Measurements from ENCODE around the gene PLXNC1.
A peak's percentile ranks its signal among the peaks of the same experiment; 100 is the strongest.

PLXNC1 gene

DNA sequence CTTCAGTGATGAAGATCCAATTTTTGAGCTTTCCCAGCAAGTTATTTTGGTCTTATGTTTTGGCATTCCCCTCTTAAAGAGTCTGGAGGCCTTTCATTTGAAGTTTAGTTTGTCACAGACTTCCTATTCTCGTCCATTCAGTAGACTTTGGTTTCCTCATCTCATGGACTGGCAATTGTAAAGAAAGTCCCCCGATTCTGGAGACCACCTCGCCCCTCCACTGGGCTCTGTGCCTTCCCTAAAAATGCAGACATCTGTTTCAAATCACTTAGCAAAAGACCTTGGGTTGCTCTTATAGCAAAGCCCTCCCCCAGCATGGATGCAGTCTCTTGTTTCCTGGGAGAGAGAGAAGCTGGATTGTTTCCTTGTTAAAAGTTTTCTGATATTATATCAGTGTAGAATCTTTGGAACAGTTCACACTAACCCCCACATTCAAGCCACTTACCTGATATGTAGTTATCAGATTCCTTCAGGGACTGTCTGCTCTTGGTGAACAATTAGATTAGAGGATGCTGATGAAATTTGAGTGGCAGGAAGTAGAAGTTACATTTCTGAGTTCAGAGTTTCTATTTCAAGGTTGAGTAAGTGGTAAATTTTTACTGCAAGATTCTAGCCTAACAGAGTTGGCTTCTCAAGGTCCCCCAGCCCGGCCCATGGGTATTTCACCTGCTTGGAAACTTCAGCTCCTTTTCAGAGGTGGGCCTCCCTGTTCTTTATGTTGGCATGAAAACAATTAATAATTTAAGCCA, 56.3 kb downstream of the PLXNC1 start:
- no peak for DNase-seq (ENCODE audit: low read depth in 2 of 2)

DNA sequence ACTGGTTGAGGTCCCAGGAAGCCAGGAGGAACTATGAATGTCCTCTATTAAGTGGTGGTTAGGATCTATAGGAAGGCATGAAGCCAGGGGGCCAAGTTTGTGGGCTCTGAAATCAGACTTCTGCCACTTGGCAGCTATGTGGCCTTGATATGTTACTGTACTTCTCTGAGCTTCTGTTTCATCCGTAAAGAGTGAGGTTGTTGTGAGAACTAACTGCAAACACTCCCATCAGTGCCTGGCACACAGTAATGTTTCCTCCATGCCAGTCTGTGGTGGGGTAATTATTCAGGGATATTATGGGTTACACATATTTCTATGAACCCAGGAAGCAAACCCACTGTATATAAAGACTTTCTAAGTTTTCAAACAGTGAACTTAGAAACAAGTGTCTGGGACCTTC, 57.4 kb downstream of the PLXNC1 start:
- no peak for DNase-seq (ENCODE audit: low read depth in 2 of 2)

DNA sequence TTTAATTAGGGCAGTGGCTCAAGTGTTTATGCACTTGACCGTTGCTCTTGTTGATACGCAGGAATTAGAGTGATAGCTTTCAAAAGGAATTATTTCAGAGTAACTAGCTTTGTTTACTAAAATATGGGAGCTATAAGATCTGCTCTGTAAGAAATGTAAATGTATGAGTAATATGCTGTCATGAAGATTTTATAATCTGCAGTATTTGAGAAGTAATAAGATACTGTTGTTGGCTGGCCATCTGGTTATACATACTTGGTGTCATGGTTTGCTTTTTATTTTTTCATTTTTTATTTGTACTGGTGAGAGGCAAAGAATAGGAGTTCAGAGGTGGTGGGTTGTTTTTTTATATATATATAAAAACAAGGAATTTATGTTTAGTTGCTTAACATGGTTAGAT, 58.5 kb downstream of the PLXNC1 start:
- no peak for DNase-seq (ENCODE audit: low read depth in 2 of 2)

DNA sequence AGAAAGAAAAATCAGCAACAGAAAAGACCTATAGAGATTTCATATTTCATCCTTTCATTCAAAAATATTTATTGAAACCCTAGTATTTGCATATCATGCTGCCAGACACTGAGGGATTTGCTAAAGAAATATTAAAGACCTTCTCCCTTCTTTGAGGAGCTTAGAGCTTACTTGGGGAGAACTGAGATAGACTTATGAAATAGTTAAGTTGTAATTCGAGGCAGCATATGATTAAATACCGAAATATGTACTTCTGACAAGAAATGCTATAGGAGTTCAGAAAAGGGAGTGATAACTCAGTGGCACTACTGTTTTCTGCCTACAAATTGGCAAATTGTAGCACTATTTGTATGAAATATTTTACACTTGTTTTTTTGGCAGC, 59.1 kb downstream of the PLXNC1 start:
- DNase-seq (ENCODE audit: low read depth in 2 of 2), result peak in 1 of 2 experiments; percentile 8

DNA sequence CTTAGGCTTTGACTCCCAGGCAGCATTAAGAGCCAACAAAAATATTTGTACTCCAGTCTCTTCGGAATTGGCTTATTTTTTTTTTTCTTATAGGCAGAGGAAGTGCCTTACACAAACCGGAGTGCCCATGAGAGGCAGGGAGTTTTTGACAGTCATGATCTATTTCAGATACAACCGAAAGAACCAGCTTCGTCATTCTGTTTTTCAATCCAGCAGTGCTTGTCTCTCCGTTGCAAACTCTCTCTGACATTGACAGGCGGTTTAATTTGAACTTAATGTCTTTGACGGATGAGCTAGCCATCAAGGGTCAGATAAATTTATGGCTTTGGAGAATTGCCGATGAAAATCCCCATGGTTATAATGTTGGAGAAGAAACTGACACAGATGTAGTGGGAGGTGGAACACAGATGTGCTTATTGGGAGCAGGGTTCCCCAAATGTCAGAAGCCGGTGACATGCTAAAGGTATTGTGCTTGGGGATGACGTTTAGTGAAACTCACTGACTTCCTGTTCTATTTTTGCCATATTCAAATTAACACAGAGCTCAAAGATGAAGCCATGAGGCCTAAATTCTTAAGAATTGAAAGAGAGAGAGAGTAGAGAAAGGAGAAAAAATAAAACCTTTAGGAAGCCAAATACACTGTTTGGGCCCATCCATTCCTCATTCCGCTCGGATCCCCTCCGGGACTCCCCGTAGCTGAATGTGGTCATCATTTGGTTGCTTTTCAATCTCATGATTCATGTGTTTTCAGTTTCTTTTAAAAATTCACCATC, 59.7 kb downstream of the PLXNC1 start:
- DNase-seq (ENCODE audit: low read depth in 2 of 2), result no peak

DNA sequence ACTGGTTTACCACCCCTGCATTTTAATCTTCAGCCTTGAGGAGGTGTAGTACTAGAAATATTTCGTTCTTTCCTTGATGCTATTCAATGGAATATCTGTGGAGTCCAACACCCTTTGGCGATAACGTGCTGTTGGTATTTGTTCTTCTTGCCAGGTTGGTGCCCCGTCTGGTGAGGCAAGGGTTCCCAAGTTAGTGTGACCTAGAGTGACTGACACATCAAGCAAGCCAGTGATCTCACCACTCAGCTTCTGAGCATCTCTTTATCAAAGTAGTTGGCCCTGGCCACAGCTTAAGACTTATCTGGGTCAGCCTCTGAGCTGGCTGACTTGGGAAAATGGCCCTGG, 60.2 kb downstream of the PLXNC1 start:
- DNase-seq (ENCODE audit: low read depth in 2 of 2), result no peak

DNA sequence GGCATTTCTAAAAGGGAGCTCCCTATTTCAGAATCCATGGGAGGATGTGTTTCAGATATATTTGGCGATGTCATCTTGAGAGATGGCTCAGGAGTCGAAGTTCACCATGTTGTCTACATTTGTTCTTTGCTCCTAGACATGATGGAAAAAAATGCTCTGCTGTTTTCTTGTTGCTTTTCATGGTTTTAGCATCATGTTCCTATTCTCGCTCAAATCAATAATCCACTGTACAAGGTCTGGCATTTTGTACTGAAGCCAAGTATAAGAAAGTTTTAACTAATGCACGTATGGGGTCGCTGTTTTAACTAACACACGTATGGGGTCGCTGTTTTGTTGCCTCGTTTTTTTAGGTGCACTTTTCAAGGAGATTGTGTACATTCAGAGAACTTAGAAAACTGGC, 60.9 kb downstream of the PLXNC1 start:
- DNase-seq (ENCODE audit: low read depth in 2 of 2), result no peak

- DNase-seq (ENCODE audit: low read depth in 2 of 2), result no peak
These were observed 62.6 kb downstream of the PLXNC1 start for GRCh38 chr12:94211021-94211420.

GRCh38 chr12:94218233-94218632, 69.9 kb downstream of the PLXNC1 start:
- DNase-seq (ENCODE audit: low read depth in 2 of 2), result no peak

- DNase-seq (ENCODE audit: low read depth in 2 of 2), result no peak
These were observed 71.4 kb downstream of the PLXNC1 start for GRCh38 chr12:94219622-94220302.

DNA sequence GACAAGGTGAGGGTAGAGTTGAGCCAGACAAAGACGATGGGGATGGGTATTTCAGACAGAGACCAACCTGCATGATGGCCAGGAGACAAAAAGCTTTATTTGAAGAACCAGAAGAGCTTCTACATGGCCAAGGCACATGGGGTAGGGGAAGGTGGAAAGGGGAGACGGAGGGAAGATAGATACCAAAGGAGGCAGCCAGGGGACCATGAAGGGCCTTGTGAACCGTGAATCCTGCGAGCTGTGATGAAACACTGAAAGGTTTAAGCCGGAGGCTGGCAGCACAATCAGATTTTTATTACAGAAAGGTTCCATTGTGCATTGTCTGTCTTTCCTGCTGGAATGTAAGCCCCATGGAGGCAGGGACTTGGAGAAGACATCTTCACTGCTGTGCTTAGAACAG, 72.4 kb downstream of the PLXNC1 start:
- no peak for DNase-seq (ENCODE audit: low read depth in 2 of 2)

DNA sequence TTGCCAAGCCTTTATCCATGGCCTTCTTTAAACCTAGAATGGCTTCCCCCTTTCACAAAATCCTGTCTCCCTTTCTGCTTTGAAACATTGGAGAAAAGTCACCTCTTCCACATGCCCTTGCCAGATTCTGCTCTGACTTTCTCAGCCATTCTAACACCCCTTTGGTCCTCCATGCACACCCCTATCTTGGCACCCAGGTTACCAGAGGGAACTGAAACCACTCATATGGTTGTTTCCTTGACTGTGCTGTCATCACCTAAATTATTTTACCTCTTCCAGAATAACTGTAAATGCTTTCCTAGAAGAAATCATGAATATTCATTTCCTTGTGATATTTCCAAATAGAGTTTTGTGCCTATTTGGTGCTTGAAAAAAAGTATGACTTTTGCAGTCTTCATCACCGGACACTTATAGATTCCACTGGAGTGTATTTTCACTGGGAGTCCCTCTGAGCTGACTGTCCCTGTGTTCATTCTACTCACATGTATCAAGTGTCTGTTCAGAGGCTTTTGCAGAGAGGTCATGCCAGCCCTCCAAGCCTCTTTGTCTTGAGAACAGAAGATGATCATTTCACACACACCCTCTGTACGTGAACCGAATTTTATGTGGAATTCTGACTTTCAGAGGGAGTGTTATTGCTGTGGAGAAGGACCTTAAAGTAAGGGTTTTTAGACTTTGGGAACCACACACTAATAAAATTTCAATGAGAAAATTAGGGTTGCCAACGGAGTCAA, 74.1 kb downstream of the PLXNC1 start:
- no peak for DNase-seq (ENCODE audit: low read depth in 2 of 2)

- no peak for DNase-seq (ENCODE audit: low read depth in 2 of 2)
These were observed 75.5 kb downstream of the PLXNC1 start for GRCh38 chr12:94223842-94224241.

GRCh38 chr12:94225506-94225905, 77.1 kb downstream of the PLXNC1 start:
- no peak for DNase-seq (ENCODE audit: low read depth in 2 of 2)

DNA sequence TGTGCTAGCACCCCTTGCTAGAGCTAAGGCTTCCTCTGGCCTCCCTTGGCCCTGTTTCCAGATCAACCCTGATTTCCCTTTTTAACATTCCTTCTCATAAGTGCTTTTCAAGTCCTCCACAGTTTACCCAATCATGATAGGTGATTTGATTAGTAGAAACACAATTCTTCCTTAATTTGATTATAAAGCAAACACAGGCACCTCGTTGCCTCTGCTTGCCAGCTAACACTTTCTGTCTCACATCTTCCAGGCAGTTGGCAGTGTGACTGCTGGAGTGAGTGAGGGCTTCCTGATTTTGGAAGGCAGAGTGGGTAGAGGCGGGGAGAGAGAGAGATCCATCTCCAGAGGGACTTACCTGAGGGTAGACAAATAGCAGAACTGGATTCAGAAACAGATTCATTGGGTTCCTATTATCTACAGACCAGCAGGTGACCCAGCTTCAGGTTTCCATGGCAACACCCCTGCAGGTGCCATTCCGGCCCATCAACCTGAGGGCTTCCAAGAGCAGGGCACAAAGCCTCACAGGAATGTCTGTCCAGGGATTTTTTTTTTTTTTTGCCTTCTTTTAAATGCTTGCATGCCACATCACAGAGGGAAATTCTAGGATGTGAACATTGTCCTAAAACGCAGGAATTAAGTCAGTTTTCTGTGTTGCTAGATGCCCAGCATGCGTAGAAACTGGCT, 77.7 kb downstream of the PLXNC1 start:
- no peak for DNase-seq (ENCODE audit: low read depth in 2 of 2)

DNA sequence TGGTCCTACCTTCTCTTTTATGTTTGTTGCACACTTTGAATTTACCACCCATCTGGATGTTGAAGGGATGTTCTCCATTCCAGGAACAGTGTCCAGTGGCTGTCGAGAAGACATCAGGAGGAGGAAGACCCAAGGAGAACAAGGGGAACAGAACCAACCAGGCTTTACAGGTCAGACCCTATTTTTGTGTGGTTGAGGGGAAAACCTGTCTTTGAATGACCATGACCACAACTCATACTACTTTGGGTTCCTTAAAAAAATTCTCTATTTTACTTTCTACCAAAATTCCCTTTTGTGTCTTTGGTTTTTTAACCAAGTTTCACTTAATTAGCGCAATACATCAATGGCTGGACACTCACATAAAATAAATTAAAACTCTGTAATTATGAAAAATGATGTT, 78.7 kb downstream of the PLXNC1 start:
- no peak for DNase-seq (ENCODE audit: low read depth in 2 of 2)

GRCh38 chr12:94228488-94228907, 80.1 kb downstream of the PLXNC1 start:
- no peak for DNase-seq (ENCODE audit: low read depth in 2 of 2)

GRCh38 chr12:94229902-94230301, 81.5 kb downstream of the PLXNC1 start:
- DNase-seq (ENCODE audit: low read depth in 2 of 2), result no peak

DNA sequence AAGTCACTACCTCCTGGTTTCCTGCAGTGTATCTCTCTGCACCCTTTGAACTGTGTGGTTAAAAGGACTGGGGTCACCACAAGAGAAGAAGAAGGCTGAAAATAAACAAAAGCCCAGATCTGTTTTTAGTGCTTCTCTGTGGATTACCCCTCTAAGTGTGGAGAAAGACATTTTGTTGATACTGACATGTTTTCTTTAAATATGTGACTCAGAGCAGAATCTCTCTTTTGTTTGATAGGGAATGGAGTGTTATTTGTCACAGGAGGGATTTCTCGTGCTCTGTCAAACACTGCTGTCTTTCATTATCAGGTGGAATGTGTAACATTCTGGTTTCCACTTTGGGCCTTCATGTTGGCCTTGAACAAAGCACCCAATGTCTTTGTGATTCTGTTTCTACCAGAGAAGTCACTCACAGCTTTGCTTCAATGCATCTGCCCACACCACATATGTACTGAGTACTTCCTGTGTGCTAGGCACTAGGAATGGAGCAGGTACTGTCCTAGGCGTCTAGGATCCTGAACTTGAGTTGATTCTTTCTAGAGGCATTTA, 82.1 kb downstream of the PLXNC1 start:
- DNase-seq (ENCODE audit: low read depth in 2 of 2), result no peak

DNA sequence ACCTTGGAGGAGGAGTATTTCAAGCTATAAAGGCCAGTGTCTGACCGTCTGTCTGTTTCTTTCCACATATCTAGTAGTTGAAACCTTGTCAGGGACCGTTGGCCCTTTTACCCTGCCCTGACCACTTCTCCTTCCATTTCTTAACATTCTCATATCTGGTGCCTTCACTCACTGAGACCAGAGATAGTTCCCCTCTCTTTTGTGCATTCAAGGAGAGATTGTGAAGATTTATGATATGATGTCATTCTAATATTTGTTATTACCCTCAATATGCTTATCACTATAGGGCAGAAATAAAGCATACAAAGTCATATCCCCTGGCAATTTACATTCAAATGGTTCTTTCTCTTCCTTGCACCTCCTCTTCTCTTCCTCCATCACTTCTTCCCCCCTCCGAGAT, 83.3 kb downstream of the PLXNC1 start:
- DNase-seq (ENCODE audit: low read depth in 2 of 2), result no peak

DNA sequence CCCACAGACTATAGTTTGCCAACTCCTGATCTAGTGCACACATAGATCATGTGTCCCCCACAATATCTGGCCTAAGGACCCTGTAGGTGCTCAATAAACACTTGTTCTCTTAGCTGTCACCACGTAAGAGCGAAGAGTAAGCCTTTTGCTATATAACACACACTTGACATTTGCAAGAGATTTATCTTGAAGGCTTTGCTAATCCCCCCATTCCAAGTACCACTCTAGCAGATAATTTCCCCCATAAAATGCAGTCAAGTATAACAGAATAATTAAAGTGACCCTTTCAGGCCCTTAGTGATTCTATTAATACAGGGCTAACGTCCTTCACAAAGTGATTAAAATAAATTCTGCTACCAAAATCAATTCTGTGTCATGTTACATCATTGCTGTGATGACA, 87.5 kb downstream of the PLXNC1 start:
- no peak for DNase-seq (ENCODE audit: low read depth in 2 of 2)

Measured in fibroblast of skin of left biceps (primary cell).